Thyroid gland (tissue), 4 donors: ENCODE data around the gene VWC2. TPM values are rescaled to one million over a fixed set of nuclear protein-coding genes. Genes with fewer than 3 reads are reported as not detected.
A peak's percentile ranks its signal among the peaks of the same experiment; 100 is the strongest.

Experiments used
- DNase-seq, 2 donors: peaks; one replicate each; pipeline ENCODE4 v3.0.0-alpha.2; 2019
- H3K27ac ChIP-seq, 3 donors: fragments of 200-600 bp; sonication (generic); 1 replicate in 2 of 3; 2 replicates in 1 of 3; pipeline ENCODE4 v1.5.1; 2016 to 2019; ENCODE audit warnings: mild to moderate bottlenecking in 1 of 3, moderate library complexity in 1 of 3
- H3K27me3 ChIP-seq: fragments of 200-600 bp; sonication (generic); one replicate; pipeline ENCODE4 v1.5.1; 2019
- H3K36me3 ChIP-seq, 2 donors: fragments of 200-600 bp; sonication (generic); one replicate each; pipeline ENCODE4 v1.5.1; 2016 to 2019
- H3K4me1 ChIP-seq, 2 donors: fragments of 200-600 bp; sonication (generic); one replicate each; pipeline ENCODE4 v1.5.1; 2017 to 2019
- H3K4me3 ChIP-seq, 3 donors: fragments of 200-600 bp; sonication (generic); replicated peaks in 1 of 3; 1 replicate in 2 of 3; 2 replicates in 1 of 3; pipeline ENCODE4 v1.5.1; 2016; ENCODE audit warnings: mild to moderate bottlenecking in 1 of 3
- H3K9me3 ChIP-seq: fragments of 200-600 bp; sonication (generic); one replicate; pipeline ENCODE4 v1.5.1; 2017
- POLR2A ChIP-seq, 2 donors: fragments of 450-650 bp; IDR thresholded peaks; one replicate each; pipeline ENCODE4 v1.6.1; 2017; ENCODE audit warnings: antibody characterized with exemption in 2 of 2, mild to moderate bottlenecking in 2 of 2, moderate library complexity in 1 of 2
- WGBS, 2 donors: methylation state at CpG; one replicate each; pipeline ENCODE4 v1.1.5; 2017; 5-methylcytosine and 5-hydroxymethylcytosine counted together
- intact Hi-C: fragments of 100-400 bp; cut with DNase I; formaldehyde crosslinking; loops from one replicate; pipeline ENCODE4 v1.15.1; 2023
- total RNA-seq, 4 donors: library from RNA; depleted of rRNA; stranded (reverse); fragments of >200 nt; gene quantifications; one replicate each; pipeline ENCODE4 v1.2.3, GENCODE V29; 2016
- TF ChIP-seq, protein P1 (sequence below), 6 experiments: fragments of 200-600 bp in 3 of 6; fragments of 450-650 bp in 3 of 6; sonication (generic) in 3 of 6; IDR thresholded peaks; one replicate each; pipeline ENCODE4 v1.5.1; 2016 to 2019; ENCODE audit warnings: antibody characterized with exemption in 6 of 6, mild to moderate bottlenecking in 2 of 6, inconsistent platforms in 1 of 6, moderate library complexity in 1 of 6

The VWC2 gene
- total RNA-seq, 4 donors from 2014 or later = 0.25 to 0.63 TPM; not detected in 2

DNA sequence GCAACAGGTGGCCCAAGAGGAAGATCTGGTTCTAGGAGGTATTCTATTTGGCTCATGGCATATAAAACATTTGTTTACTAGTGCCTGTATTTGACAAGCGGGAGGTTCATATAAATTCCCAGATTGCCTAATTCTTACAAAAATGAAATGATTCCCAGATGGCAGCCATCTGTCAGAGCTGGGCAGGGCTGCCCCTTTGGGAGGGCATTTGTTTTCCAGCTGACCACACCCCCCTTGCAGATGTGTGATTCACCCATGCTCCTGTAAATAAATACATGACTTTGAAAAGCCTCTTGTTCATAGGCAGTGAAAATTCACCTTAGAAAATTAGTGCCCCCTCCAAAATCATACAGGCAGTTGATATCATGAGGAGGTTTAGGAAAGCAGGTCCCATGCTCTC, 8.6 kb downstream of the VWC2 start:
- no peak overlapping the region for H3K27ac ChIP-seq
- DNase-seq = no peak
- intact Hi-C loops = no loop called here
- no peaks in the 10 kb centered on the region for H3K9me3 ChIP-seq
- TF ChIP-seq, protein P1, sequence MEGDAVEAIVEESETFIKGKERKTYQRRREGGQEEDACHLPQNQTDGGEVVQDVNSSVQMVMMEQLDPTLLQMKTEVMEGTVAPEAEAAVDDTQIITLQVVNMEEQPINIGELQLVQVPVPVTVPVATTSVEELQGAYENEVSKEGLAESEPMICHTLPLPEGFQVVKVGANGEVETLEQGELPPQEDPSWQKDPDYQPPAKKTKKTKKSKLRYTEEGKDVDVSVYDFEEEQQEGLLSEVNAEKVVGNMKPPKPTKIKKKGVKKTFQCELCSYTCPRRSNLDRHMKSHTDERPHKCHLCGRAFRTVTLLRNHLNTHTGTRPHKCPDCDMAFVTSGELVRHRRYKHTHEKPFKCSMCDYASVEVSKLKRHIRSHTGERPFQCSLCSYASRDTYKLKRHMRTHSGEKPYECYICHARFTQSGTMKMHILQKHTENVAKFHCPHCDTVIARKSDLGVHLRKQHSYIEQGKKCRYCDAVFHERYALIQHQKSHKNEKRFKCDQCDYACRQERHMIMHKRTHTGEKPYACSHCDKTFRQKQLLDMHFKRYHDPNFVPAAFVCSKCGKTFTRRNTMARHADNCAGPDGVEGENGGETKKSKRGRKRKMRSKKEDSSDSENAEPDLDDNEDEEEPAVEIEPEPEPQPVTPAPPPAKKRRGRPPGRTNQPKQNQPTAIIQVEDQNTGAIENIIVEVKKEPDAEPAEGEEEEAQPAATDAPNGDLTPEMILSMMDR (IDR thresholded peaks at IDR 0.05) = no peak
- TF ChIP-seq POLR2A (IDR thresholded peaks at IDR 0.05) = no peak
- WGBS, 2 donors = 100% methylated on average over 1 of the region's 1 CpG
- H3K36me3 ChIP-seq = no peaks in the 10 kb centered on the region
- H3K27me3 ChIP-seq = no peaks in the 10 kb centered on the region
- H3K4me1 ChIP-seq = no peaks in the 10 kb centered on the region
- H3K4me3 ChIP-seq = no peak overlapping the region

- TF ChIP-seq, protein P1 (IDR thresholded peaks at IDR 0.05) = no peak
- no peak for TF ChIP-seq POLR2A (IDR thresholded peaks at IDR 0.05)
- DNase-seq = peak; percentile 62 to 71
- 62 to 65% methylated on average over 7 of the region's 7 CpGs for WGBS, 2 donors
- H3K4me3 ChIP-seq = no peak overlapping the region
- H3K4me1 ChIP-seq = no peaks in the 10 kb centered on the region
- intact Hi-C loops = no loop called here
- H3K27ac ChIP-seq = no peak overlapping the region
- H3K9me3 ChIP-seq = no peaks in the 10 kb centered on the region
- no peaks in the 10 kb centered on the region for H3K27me3 ChIP-seq
- no peaks in the 10 kb centered on the region for H3K36me3 ChIP-seq
Observed at GRCh38 chr7:49783446-49783845, 10.0 kb downstream of the VWC2 start.

GRCh38 chr7:49787980-49788379, 14.5 kb downstream of the VWC2 start:
- no peak for TF ChIP-seq POLR2A (IDR thresholded peaks at IDR 0.05)
- Histone ChIP-seq H3K27ac (no peak overlapping the region), H3K4me3 (no peak overlapping the region), H3K27me3 (no peaks in the 10 kb centered on the region), H3K36me3 (no peaks in the 10 kb centered on the region), H3K4me1 (no peaks in the 10 kb centered on the region), H3K9me3 (no peaks in the 10 kb centered on the region)
- no peak for DNase-seq
- 90 to 91% methylated on average over 5 of the region's 5 CpGs for WGBS, 2 donors
- intact Hi-C loops = no loop called here

DNA sequence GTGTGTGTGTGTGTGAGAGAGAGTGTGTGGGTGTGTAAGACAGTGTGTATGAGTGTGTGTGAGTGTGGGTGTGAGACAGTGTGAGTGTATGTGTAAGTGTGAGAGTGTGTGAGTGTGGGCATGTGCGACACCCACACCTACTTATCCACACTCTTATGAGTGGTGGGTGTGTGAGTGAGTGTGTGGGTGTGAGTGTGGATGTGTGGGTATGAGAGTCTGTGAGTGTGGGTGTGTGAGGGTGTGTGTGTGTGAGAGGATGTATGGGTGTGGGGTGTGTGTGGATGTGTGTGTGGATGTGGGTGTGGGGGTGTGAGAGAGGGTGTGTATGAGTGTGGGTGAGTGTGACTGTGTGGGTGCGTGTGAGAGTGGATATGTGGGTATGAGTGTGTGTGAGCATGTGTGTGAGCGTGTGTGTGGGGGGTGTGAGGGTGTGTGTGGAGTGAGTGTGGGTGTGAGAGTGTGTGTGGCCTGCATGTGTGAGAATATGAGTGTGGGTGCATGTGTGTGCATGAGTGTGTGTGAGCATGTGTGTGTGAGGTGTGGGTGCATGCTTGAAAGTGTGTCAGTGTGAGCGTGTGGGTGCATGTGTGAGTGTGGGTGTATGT, 15.1 kb downstream of the VWC2 start:
- WGBS, 2 donors = 90 to 93% methylated on average over 4 of the region's 4 CpGs
- Histone ChIP-seq H3K36me3 (no peaks in the 10 kb centered on the region), H3K27ac (no peak overlapping the region), H3K4me1 (no peaks in the 10 kb centered on the region), H3K4me3 (no peak overlapping the region), H3K27me3 (no peaks in the 10 kb centered on the region), H3K9me3 (no peaks in the 10 kb centered on the region)
- intact Hi-C loops = no loop called here
- TF ChIP-seq POLR2A (IDR thresholded peaks at IDR 0.05) = no peak
- TF ChIP-seq, protein P1 (IDR thresholded peaks at IDR 0.05) = no peak
- no peak for DNase-seq

DNA sequence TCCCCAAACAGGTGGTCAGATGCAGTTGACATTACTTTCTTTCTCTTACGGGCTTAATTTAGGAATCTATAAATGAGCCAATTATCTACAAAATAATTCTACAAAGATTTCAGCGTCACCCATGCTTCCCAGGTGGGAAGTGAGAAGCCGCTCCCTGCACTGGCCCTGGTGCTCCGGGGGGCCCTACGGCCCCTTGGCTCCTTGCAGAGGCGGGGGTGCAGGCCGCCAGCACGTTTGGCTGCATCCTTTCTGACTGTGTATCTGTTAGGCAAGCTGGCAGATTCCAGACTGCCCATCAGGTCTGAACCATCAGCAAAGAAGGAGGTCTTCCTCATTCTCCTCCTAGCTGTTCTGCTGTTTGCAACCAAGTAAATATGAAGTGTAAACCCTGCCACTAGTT, 16.3 kb downstream of the VWC2 start:
- DNase-seq = no peak
- Histone ChIP-seq H3K27ac (no peak overlapping the region), H3K27me3 (no peaks in the 10 kb centered on the region), H3K36me3 (no peaks in the 10 kb centered on the region), H3K4me1 (no peaks in the 10 kb centered on the region), H3K9me3 (no peaks in the 10 kb centered on the region), H3K4me3 (no peak overlapping the region)
- intact Hi-C loops = no loop called here
- TF ChIP-seq, protein P1 (IDR thresholded peaks at IDR 0.05) = no peak
- TF ChIP-seq POLR2A (IDR thresholded peaks at IDR 0.05) = no peak
- WGBS, 2 donors = 86 to 93% methylated on average over 8 of the region's 8 CpGs
